ENCODE measurements around the gene TRIM49B.
"Not testable (repeated sequence)": the region's sequence is repeated elsewhere in the genome, so short reads cannot be mapped to it uniquely, and the experiment has no call there.

The TRIM49B gene, protein sequence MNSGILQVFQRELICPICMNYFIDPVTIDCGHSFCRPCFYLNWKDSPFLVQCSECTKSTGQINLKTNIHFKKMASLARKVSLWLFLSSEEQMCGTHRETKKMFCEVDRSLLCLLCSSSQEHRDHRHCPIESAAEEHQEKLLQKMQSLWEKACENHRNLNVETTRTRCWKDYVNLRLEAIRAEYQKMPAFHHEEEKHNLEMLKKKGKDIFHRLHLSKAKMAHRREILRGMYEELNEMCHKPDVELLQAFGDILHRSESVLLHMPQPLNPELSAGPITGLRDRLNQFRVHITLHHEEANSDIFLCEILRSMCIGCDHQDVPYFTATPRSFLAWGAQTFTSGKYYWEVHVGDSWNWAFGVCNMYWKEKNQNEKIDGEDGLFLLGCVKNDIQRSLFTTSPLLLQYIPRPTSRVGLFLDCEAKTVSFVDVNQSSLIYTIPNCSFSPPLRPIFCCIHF

GRCh38 chr11:49028523-49028922 lies at the start of gene TRIM49B:
TSS of gene TRIM49B (plus strand) at chr11:49028823. CDS start at chr11:49031600, 2,777 bp downstream.
- DNase-seq = not testable (repeated sequence)

DNA sequence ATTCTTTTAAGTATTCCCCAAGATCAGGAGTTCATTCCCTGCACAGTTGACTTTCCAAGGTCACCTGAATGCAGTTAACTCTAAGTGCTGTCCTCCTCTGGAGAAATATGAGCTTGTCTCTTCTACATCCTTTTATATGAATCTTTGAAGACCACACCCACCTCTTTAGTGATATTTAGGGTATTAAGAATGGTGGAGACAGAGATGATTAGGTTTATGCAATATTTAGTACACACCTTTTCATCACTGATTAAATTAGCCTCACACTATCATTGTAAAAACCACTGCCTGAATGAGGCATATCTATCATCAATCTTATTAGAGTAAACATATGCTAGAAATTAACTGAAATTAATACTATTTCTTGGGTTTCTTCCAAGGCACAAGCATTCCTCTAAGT lies 44.8 kb upstream of the TRIM49B start, which contains the start of gene TRIM51G:
Gene TRIM51G (minus strand): TSS at position 101 of the 400 bp plus-strand sequence. CDS start 2,190 bp downstream, outside the sequence.
- DNase-seq = not testable (repeated sequence)

- DNase-seq = not testable (repeated sequence)
Observed at GRCh38 chr11:49048229-49048628, 19.6 kb downstream of the TRIM49B start.

- not testable (repeated sequence) for DNase-seq
Observed at GRCh38 chr11:49049821-49050220, 21.2 kb downstream of the TRIM49B start.

- not testable (repeated sequence) for DNase-seq
Observed at GRCh38 chr11:49059012-49059411, 30.4 kb downstream of the TRIM49B start, which contains the start of gene TRIM64C. TSS of gene TRIM64C (minus strand) at chr11:49059112. CDS start at chr11:49059112, 0 bp downstream.

DNA sequence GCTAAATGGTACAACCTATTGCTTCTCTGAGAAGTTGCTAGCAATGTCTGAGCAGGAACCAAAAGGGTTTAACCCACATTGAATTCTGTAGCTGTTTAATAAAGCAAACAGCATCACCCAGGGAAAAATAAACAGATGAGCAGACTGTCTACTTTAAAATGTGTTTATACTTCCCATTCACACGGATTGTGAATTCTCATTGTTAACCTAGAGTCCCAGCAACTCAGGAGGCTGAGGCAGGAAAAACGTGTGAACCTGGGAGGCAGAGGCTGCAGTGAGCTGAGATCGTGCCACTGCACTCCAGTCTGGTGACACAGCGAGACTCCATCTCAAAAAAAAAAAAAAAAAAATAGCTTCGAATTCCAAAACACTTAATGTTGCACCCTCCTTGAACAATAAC lies 41.3 kb downstream of the TRIM49B start:
- not testable (repeated sequence) for DNase-seq

Measured in hematopoietic multipotent progenitor cell treated with erythropoietin and hydrocortisone succinate and interleukin-3 and kit ligand, for 6 days (in vitro differentiated cells).